Endothelial cell of umbilical vein (primary cell): Measurements from ENCODE around the gene LHPP. TPM values are rescaled to one million over a fixed set of nuclear protein-coding genes. Genes with fewer than 3 reads are reported as not detected.

ENCODE experiments used
- BruUV-seq: library from RNA; stranded (reverse); fragments of 400-500 nt; replicated peaks from 2 replicates; lab custom pipeline; 2021; lab: Mats Ljungman, UMichigan
- CTCF ChIA-PET: fragments of 300-600, 350-600 bp; sonication (Branson Sonifier 250); formaldehyde crosslinking; loops from one replicate; lab custom pipeline; 2021; ENCODE audit warnings: antibody characterized with exemption, inconsistent platforms; lab: Charles Lee
- POLR2A ChIA-PET: fragments of 300-600, 350-600 bp; sonication (Branson Sonifier 250); formaldehyde crosslinking; loops from one replicate; lab custom pipeline; 2021; ENCODE audit warnings: antibody characterized with exemption, inconsistent platforms; lab: Charles Lee
- DNase-seq: peaks from one replicate; pipeline ENCODE4 v3.0.0-alpha.2; 2011; ENCODE audit warnings: low read depth, low spot score
- FAIRE-seq: peaks from 2 replicates; lab custom pipeline; 2011; peaks lifted over from hg19 to GRCh38; lab: Jason Lieb, UNC
- H2AFZ ChIP-seq: 2 replicates; pipeline ENCODE4 v1.6.0; 2012; ENCODE audit warnings: low read depth, low read length, control low read depth, inconsistent platforms
- H3K27ac ChIP-seq: 2 replicates; pipeline ENCODE4 v1.5.1; 2011; ENCODE audit warnings: low read depth, mild to moderate bottlenecking, control low read depth, low read length, moderate library complexity; ENCODE audit not compliant: insufficient read depth
- H3K27me3 ChIP-seq, 2 experiments: 2 replicates each; pipeline versions ENCODE4 v1.6.0 to v1.6.1; 2011; ENCODE audit warnings: low read length in 2 of 2, mixed read lengths in 1 of 2; ENCODE audit not compliant: control insufficient read depth in 2 of 2, insufficient read depth in 2 of 2
- H3K36me3 ChIP-seq, 2 experiments: 2 replicates in 1 of 2; 3 replicates in 1 of 2; pipeline ENCODE4 v1.5.1; 2011; ENCODE audit warnings: low read length in 2 of 2, mild to moderate bottlenecking in 1 of 2, moderate library complexity in 1 of 2; ENCODE audit not compliant: control insufficient read depth in 2 of 2, insufficient read depth in 2 of 2; ENCODE audit errors: extremely low read depth in 1 of 2
- H3K4me1 ChIP-seq: 3 replicates; pipeline ENCODE4 v1.5.1; 2011; ENCODE audit warnings: mild to moderate bottlenecking, low read length; ENCODE audit not compliant: control insufficient read depth, insufficient read depth; ENCODE audit errors: extremely low read depth
- H3K4me2 ChIP-seq: 2 replicates; pipeline ENCODE4 v1.6.1; 2011; ENCODE audit warnings: low read length, control low read depth, mixed read lengths; ENCODE audit not compliant: insufficient read depth
- H3K4me3 ChIP-seq, 3 experiments: fragments of 200-600 bp in 1 of 3; sonication (generic), shearing (Covaris generic) in 1 of 3; replicated peaks in 1 of 3; 2 replicates each; pipeline ENCODE4 v1.5.1; 2011 to 2016; ENCODE audit warnings: control low read depth in 3 of 3, low read length in 3 of 3, mild to moderate bottlenecking in 2 of 3, inconsistent platforms in 1 of 3, low read depth in 1 of 3, moderate library complexity in 1 of 3; ENCODE audit not compliant: insufficient read depth in 1 of 3
- H3K79me2 ChIP-seq: 2 replicates; pipeline ENCODE4 v1.6.0; 2012; ENCODE audit warnings: low read length, inconsistent platforms; ENCODE audit not compliant: control insufficient read depth, insufficient read depth
- H3K9ac ChIP-seq: replicated peaks from 2 replicates; pipeline ENCODE3; 2011; ENCODE audit warnings: low read length, control low read depth; ENCODE audit not compliant: insufficient read depth; ENCODE audit errors: extremely low read depth
- H3K9me1 ChIP-seq: replicated peaks from 3 replicates; pipeline ENCODE4 v1.6.0; 2011; ENCODE audit warnings: mild to moderate bottlenecking, low read length; ENCODE audit not compliant: control insufficient read depth, insufficient read depth; ENCODE audit errors: extremely low read depth
- H3K9me3 ChIP-seq: replicated peaks from 2 replicates; pipeline ENCODE4 v1.5.1; 2012; ENCODE audit warnings: low read length, inconsistent platforms; ENCODE audit not compliant: control insufficient read depth, insufficient read depth
- H4K20me1 ChIP-seq: replicated peaks from 2 replicates; pipeline ENCODE3; 2011; ENCODE audit warnings: mild to moderate bottlenecking, low read length; ENCODE audit not compliant: control insufficient read depth, insufficient read depth; ENCODE audit errors: extremely low read depth
- CTCF ChIP-seq, 2 donors: IDR thresholded peaks; 1 replicate in 1 of 2; 2 replicates in 1 of 2; pipeline ENCODE4 v1.5.1; 2011; ENCODE audit warnings: low read length in 2 of 2, mild to moderate bottlenecking in 2 of 2, moderate library complexity in 2 of 2, control low read depth in 1 of 2, inconsistent platforms in 1 of 2, low read depth in 1 of 2; ENCODE audit not compliant: insufficient read depth in 1 of 2; ENCODE audit errors: extremely low read depth in 1 of 2
- EZH2 ChIP-seq: IDR thresholded peaks from 2 replicates; pipeline ENCODE4 v1.6.1; 2012; ENCODE audit warnings: borderline replicate concordance, low read depth, mild to moderate bottlenecking, moderate library complexity, low read length, inconsistent platforms; ENCODE audit not compliant: severe bottlenecking
- FOS ChIP-seq: IDR thresholded peaks from 2 replicates; pipeline ENCODE4 v1.6.1; 2011; ENCODE audit warnings: mild to moderate bottlenecking, low read length, moderate library complexity, borderline replicate concordance; ENCODE audit not compliant: insufficient read depth
- GATA2 ChIP-seq: IDR thresholded peaks from 2 replicates; pipeline ENCODE4 v1.7.0; 2011; ENCODE audit warnings: low read depth, mild to moderate bottlenecking, moderate library complexity, mixed read lengths, low read length; ENCODE audit not compliant: insufficient read length, insufficient read depth
- JUN ChIP-seq: IDR thresholded peaks from 2 replicates; pipeline ENCODE4 v1.6.1; 2011; ENCODE audit warnings: borderline replicate concordance, low read depth; ENCODE audit not compliant: insufficient read length, insufficient read depth
- MYC ChIP-seq: IDR thresholded peaks from one replicate; pipeline ENCODE4 v1.6.1; 2011; ENCODE audit warnings: mild to moderate bottlenecking, low read depth, low read length
- POLR2A ChIP-seq: IDR thresholded peaks from 2 replicates; pipeline ENCODE4 v1.6.1; 2012; ENCODE audit warnings: low read depth, mild to moderate bottlenecking, control low read depth, low read length
- POLR2AphosphoS5 ChIP-seq: IDR thresholded peaks from 2 replicates; pipeline ENCODE4 v1.6.1; 2012; ENCODE audit warnings: low read depth, mild to moderate bottlenecking, control low read depth, low read length, moderate library complexity; ENCODE audit not compliant: insufficient read depth
- dilution Hi-C: fragments of 300-500 bp; cut with MboI; formaldehyde crosslinking; loops from one replicate; pipeline ENCODE4 v1.15.0; 2019; ENCODE audit warnings: low sequenced_read_pairs; ENCODE audit not compliant: extremely low pct_ligation_motif_present
- intact Hi-C: fragments of 100-400 bp; cut with micrococcal nuclease; formaldehyde crosslinking; loops from one replicate; pipeline ENCODE4 v1.10.0; 2022
- polyA plus RNA-seq, 4 experiments: library from polyadenylated mRNA; depleted of rRNA in 3 of 4; stranded (reverse) in 3 of 4; unstranded in 1 of 4; fragments of >200 nt; gene quantifications; 2 replicates each; pipeline versions ENCODE4 v1.2.1 to v1.2.3, GENCODE V29; 2011 to 2012; ENCODE audit warnings: missing spikeins in 1 of 4
- total RNA-seq: library from RNA; stranded (reverse); gene quantifications from 2 replicates; pipeline ENCODE4 v1.2.3, GENCODE V29; 2021
- TF ChIP-seq, protein P1 (sequence below): IDR thresholded peaks from 2 replicates; pipeline ENCODE4 v1.6.1; 2011; ENCODE audit not compliant: insufficient read depth, insufficient read length

LHPP gene
- total and polyA plus RNA-seq, 2 donors (not counting 3 experiments of a cell fraction or from before 2014, with no cell fraction given) = 5.8 to 11.2 TPM

DNA sequence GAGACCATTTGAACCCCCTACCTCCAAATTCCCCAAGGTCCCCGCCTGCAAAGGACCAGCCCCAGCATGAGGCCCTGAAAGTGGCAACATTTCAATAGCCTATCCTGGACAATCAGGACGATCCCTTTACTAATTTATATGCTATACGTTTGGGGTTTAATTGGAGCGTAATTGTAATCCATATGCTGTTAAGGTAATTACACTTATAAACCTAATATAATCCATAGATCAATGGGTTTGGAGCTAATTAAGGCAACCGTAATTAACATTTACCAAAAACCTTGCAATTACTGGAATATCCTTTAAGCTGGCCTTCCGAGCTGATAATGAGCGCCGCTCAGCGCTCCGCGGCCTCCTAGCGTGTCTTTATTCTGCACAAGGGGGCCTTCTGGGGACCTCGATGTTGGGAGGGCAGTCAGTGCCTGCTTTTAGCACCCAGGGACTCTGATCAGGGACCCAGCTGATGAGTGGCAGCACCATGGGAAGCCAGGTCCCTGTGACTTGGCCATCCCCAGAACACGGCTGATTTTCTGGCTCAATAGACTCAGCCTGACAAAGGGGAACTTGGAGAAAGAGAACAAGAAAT, 91.2 kb downstream of the LHPP start:
- no peaks in the 10 kb centered on the region for H4K20me1 ChIP-seq
- FAIRE-seq (no peak), DNase-seq (no peak)
- BruUV-seq = no TSS peak
- H3K4me1 ChIP-seq = no peaks in the 10 kb centered on the region
- no peak overlapping the region for H3K9ac ChIP-seq
- POLR2A ChIA-PET = no interaction called here
- H3K27me3 ChIP-seq = no peaks in the 10 kb centered on the region
- H3K9me3 ChIP-seq = no peaks in the 10 kb centered on the region
- H3K4me3 ChIP-seq = no peak overlapping the region
- H3K4me2 ChIP-seq = no peak overlapping the region
- H2AFZ ChIP-seq = no peak overlapping the region
- H3K36me3 ChIP-seq = no peaks in the 10 kb centered on the region
- H3K9me1 ChIP-seq = no peaks in the 10 kb centered on the region
- dilution Hi-C loops = no loop called here
- CTCF ChIA-PET = interaction anchor here (1.4 to 2.2 kb wide), 3 partner anchors 9 to 193 kb away, joined by 3 to 7 read pairs (median 6); no protein-coding TSS in a partner anchor
- TF ChIP-seq FOS (no peak), POLR2A (no peak)
- no peak overlapping the region for H3K27ac ChIP-seq
- no peaks in the 10 kb centered on the region for H3K79me2 ChIP-seq
- intact Hi-C loops = no loop called here

DNA sequence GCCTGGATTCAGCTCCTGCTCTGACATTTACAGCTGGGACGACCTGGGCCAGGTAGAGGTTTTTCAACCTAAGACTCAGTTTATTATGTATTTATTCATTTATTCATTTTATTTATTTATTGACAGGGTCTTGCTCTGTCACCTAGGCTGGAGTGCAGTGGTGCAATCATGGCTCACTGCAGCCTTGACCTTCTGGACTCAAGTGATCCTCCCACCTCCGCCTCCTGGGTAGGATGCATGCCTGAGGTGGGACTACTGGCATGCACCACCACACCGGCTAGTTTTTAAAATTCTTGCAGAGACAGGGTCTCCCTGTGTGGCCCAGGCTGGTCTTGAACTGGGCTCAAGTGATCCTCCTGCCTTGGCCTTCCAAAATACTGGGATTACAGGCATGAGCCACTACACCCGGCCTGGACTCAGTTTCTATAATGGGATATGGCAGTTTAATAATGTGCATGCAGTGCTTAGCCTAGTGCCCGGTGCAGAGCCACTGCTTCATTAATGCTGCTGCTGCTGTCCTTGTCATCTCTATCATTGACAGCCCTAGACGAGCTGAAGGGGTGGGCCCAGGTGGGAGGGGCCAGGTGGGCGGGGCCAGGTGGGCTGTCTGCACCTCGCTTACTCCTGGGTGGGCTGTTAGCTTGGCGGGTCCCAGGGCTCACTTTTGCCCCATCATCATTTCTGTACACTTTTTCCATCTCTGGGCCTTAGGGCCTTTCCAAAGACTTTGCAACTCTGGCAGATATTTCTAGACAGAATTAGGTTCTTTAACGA, 92.6 kb downstream of the LHPP start:
- intact Hi-C loops = no loop called here
- FAIRE-seq (no peak), DNase-seq (no peak)
- CTCF ChIA-PET = interaction anchor here (1.4 to 2.2 kb wide), 2 partner anchors 10 to 191 kb away, joined by 3 to 6 read pairs; no protein-coding TSS in a partner anchor
- Histone ChIP-seq H3K36me3 (no peaks in the 10 kb centered on the region), H3K4me3 (no peak overlapping the region), H3K4me1 (no peaks in the 10 kb centered on the region), H3K27me3 (no peaks in the 10 kb centered on the region), H3K9me3 (no peaks in the 10 kb centered on the region), H3K79me2 (no peaks in the 10 kb centered on the region), H4K20me1 (no peaks in the 10 kb centered on the region), H3K27ac (no peak overlapping the region), H3K9ac (no peak overlapping the region), H3K9me1 (no peaks in the 10 kb centered on the region), H3K4me2 (no peak overlapping the region), H2AFZ (no peak overlapping the region)
- POLR2A ChIA-PET = no interaction called here
- no TSS peak for BruUV-seq
- no peak for TF ChIP-seq GATA2
- no peak for TF ChIP-seq FOS
- TF ChIP-seq EZH2 = no peak
- TF ChIP-seq POLR2AphosphoS5 = no peak
- TF ChIP-seq MYC = no peak
- no peak for TF ChIP-seq CTCF (IDR thresholded peaks at IDR 0.05; ENCODE audit: extremely low read depth in 1 of 2, insufficient read depth in 1 of 2, low read depth in 1 of 2, low read length in 2 of 2)
- no peak for TF ChIP-seq POLR2A
- TF ChIP-seq, protein P1, sequence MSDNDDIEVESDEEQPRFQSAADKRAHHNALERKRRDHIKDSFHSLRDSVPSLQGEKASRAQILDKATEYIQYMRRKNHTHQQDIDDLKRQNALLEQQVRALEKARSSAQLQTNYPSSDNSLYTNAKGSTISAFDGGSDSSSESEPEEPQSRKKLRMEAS = no peak
- no peak for TF ChIP-seq JUN
- dilution Hi-C loops = no loop called here
